Smooth muscle cell (in vitro differentiated cells): Measurements from ENCODE around the gene NPW. TPM values are rescaled to one million over a fixed set of nuclear protein-coding genes. Genes with fewer than 3 reads are reported as not detected.
A peak's percentile ranks its signal among the peaks of the same experiment; 100 is the strongest.

Experiments
- DNase-seq: peaks from one replicate; lab custom pipeline; 2025; ENCODE audit not compliant: unreplicated experiment; lab: John Stamatoyannopoulos, UW
- H2AFZ ChIP-seq: fragments of 200-600 bp; sonication (generic); 2 replicates; pipeline ENCODE4 v1.6.0; 2016; ENCODE audit warnings: antibody characterized with exemption, low read depth, mild to moderate bottlenecking
- H3F3A ChIP-seq: fragments of 200-600 bp; sonication (generic); 2 replicates; pipeline ENCODE4 v1.6.0; 2017; ENCODE audit warnings: antibody characterized with exemption, low read depth
- H3K27ac ChIP-seq: fragments of 200-600 bp; sonication (generic); 2 replicates; pipeline ENCODE4 v1.5.1; 2016; ENCODE audit warnings: low read depth, mild to moderate bottlenecking
- H3K27me3 ChIP-seq: fragments of 200-600 bp; sonication (generic); 2 replicates; pipeline ENCODE4 v1.6.1; 2016; ENCODE audit warnings: low read depth, mild to moderate bottlenecking
- H3K36me3 ChIP-seq: fragments of 200-600 bp; sonication (generic); 2 replicates; pipeline ENCODE4 v1.5.1; 2016; ENCODE audit warnings: low read depth
- H3K4me1 ChIP-seq: fragments of 200-600 bp; sonication (generic); 2 replicates; pipeline ENCODE4 v1.5.1; 2016; ENCODE audit warnings: low read depth
- H3K4me2 ChIP-seq: fragments of 200-600 bp; sonication (generic); 2 replicates; pipeline ENCODE4 v1.6.0; 2016; ENCODE audit warnings: mild to moderate bottlenecking
- H3K4me3 ChIP-seq: fragments of 200-600 bp; sonication (generic); 2 replicates; pipeline ENCODE4 v1.5.1; 2016; ENCODE audit warnings: mild to moderate bottlenecking
- H3K79me2 ChIP-seq: fragments of 200-600 bp; sonication (generic); 2 replicates; pipeline ENCODE4 v1.6.0; 2016; ENCODE audit warnings: low read depth, mild to moderate bottlenecking
- H3K9ac ChIP-seq: fragments of 200-600 bp; sonication (generic); 2 replicates; pipeline ENCODE4 v1.6.0; 2016; ENCODE audit warnings: low read depth
- H3K9me3 ChIP-seq: fragments of 200-600 bp; sonication (generic); replicated peaks from 2 replicates; pipeline ENCODE4 v1.5.1; 2016; ENCODE audit warnings: low read depth
- H4K20me1 ChIP-seq: fragments of 200-600 bp; sonication (generic); 2 replicates; pipeline ENCODE4 v1.6.0; 2016; ENCODE audit warnings: low read depth
- WGBS: methylation state at CpG from one replicate; pipeline ENCODE4 v1.1.7; 2016; ENCODE audit warnings: low lambda C conversion rate; 5-methylcytosine and 5-hydroxymethylcytosine counted together
- polyA plus RNA-seq: library from polyadenylated mRNA; unstranded; fragments of >200 nt; fragmentation: Nextera tagmentation; extraction: Ambion mirVana; gene quantifications from 2 replicates; pipeline ENCODE4 v1.2.1, GENCODE V29; 2016
- total RNA-seq: library from RNA; depleted of rRNA; stranded (reverse); fragments of >200 nt; gene quantifications from 2 replicates; pipeline ENCODE4 v1.2.3, GENCODE V29; 2014
- TF ChIP-seq, protein P1 (sequence below): fragments of 200-600 bp; sonication (generic); IDR thresholded peaks from 2 replicates; pipeline ENCODE4 v1.5.1; 2017; ENCODE audit warnings: borderline replicate concordance, mild to moderate bottlenecking, antibody characterized with exemption; ENCODE audit not compliant: insufficient read depth, poor library complexity, severe bottlenecking

NPW gene
- total and polyA plus RNA-seq, 2 experiments from 2014 or later = 13.1 to 185 TPM

- no peak overlapping the region for H3K9ac ChIP-seq
- no peak overlapping the region for H3K27ac ChIP-seq
- peaks cover 20% of the 10 kb centered on the region for H3K4me1 ChIP-seq
- H3K4me3 ChIP-seq = peak overlapping the region; percentile 38
- WGBS = 8% methylated on average over 11 of the region's 14 CpGs
- peak overlapping the region; percentile 75 for H2AFZ ChIP-seq
- H4K20me1 ChIP-seq = no peaks in the 10 kb centered on the region
- H3K4me2 ChIP-seq = peak overlapping the region; percentile 82
- no peaks in the 10 kb centered on the region for H3K9me3 ChIP-seq
- H3K27me3 ChIP-seq = no peaks in the 10 kb centered on the region
- peak; percentile 85 for DNase-seq
- peaks cover 7% of the 10 kb centered on the region for H3K79me2 ChIP-seq
- no peaks in the 10 kb centered on the region for H3K36me3 ChIP-seq
- no peaks in the 10 kb centered on the region for H3F3A ChIP-seq
- TF ChIP-seq, protein P1, sequence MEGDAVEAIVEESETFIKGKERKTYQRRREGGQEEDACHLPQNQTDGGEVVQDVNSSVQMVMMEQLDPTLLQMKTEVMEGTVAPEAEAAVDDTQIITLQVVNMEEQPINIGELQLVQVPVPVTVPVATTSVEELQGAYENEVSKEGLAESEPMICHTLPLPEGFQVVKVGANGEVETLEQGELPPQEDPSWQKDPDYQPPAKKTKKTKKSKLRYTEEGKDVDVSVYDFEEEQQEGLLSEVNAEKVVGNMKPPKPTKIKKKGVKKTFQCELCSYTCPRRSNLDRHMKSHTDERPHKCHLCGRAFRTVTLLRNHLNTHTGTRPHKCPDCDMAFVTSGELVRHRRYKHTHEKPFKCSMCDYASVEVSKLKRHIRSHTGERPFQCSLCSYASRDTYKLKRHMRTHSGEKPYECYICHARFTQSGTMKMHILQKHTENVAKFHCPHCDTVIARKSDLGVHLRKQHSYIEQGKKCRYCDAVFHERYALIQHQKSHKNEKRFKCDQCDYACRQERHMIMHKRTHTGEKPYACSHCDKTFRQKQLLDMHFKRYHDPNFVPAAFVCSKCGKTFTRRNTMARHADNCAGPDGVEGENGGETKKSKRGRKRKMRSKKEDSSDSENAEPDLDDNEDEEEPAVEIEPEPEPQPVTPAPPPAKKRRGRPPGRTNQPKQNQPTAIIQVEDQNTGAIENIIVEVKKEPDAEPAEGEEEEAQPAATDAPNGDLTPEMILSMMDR = no peak
Measured at GRCh38 chr16:2022723-2023091, 3.1 kb downstream of the NPW start.

GRCh38 chr16:2023092-2024031, 3.8 kb downstream of the NPW start:
- H3K79me2 ChIP-seq = peaks cover 12% of the 10 kb centered on the region
- DNase-seq = peak; percentile 94
- peak overlapping the region; percentile 38 for H3K4me3 ChIP-seq
- TF ChIP-seq, protein P1 = peak; percentile 98
- WGBS = 10% methylated on average over 42 of the region's 53 CpGs
- H3K4me2 ChIP-seq = peak overlapping the region; percentile 82
- no peaks in the 10 kb centered on the region for H3K9me3 ChIP-seq
- H3K27me3 ChIP-seq = no peaks in the 10 kb centered on the region
- no peaks in the 10 kb centered on the region for H3F3A ChIP-seq
- H3K4me1 ChIP-seq = peaks cover 23% of the 10 kb centered on the region
- peak overlapping the region; percentile 40 for H3K27ac ChIP-seq
- peak overlapping the region; percentile 76 for H2AFZ ChIP-seq
- H3K36me3 ChIP-seq = no peaks in the 10 kb centered on the region
- H4K20me1 ChIP-seq = peaks cover 6% of the 10 kb centered on the region
- no peak overlapping the region for H3K9ac ChIP-seq

- TF ChIP-seq, protein P1 = no peak
- no peaks in the 10 kb centered on the region for H3F3A ChIP-seq
- no peaks in the 10 kb centered on the region for H3K9me3 ChIP-seq
- 92% methylated on average over 12 of the region's 12 CpGs for WGBS
- H4K20me1 ChIP-seq = peaks cover 12% of the 10 kb centered on the region
- no peaks in the 10 kb centered on the region for H3K36me3 ChIP-seq
- H3K4me3 ChIP-seq = no peak overlapping the region
- H2AFZ ChIP-seq = no peak overlapping the region
- peak overlapping the region; percentile 82 for H3K4me2 ChIP-seq
- peaks cover 15% of the 10 kb centered on the region for H3K79me2 ChIP-seq
- no peaks in the 10 kb centered on the region for H3K27me3 ChIP-seq
- no peak overlapping the region for H3K9ac ChIP-seq
- no peak overlapping the region for H3K27ac ChIP-seq
- peaks cover 23% of the 10 kb centered on the region for H3K4me1 ChIP-seq
- DNase-seq = no peak
Measured at GRCh38 chr16:2024032-2024420, 4.4 kb downstream of the NPW start.
